GM12873 (cell line): ENCODE data around the gene BANP.

ENCODE experiments used
- TF ChIP-seq, protein P1 (sequence below): IDR thresholded peaks from 2 replicates; pipeline ENCODE4 v1.5.1; 2012; ENCODE audit warnings: low read depth, mild to moderate bottlenecking, moderate library complexity, low read length, control low read depth; ENCODE audit not compliant: insufficient read depth; ENCODE audit errors: missing control alignments

The BANP gene

DNA sequence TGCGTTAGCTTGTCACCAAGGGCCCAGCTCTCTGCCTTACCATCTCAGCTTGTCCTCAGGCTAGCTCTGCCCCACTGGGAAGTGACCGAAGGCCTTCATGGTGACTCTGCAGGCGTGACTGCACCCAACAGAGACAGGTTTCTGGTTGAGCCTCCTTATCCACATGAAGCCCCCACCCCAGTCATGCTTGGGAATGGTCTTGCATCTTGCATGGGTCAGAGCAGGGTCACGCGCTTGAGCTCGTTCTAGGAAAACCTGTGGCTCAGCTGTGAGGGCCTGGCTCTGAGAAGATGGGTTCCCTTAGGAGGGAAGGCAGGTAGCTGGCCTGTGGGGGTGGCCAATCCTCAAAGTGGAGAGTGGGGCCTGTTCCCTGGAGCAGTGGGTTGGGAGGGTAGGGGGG lies 122.8 kb downstream of the BANP start:
- TF ChIP-seq, protein P1, sequence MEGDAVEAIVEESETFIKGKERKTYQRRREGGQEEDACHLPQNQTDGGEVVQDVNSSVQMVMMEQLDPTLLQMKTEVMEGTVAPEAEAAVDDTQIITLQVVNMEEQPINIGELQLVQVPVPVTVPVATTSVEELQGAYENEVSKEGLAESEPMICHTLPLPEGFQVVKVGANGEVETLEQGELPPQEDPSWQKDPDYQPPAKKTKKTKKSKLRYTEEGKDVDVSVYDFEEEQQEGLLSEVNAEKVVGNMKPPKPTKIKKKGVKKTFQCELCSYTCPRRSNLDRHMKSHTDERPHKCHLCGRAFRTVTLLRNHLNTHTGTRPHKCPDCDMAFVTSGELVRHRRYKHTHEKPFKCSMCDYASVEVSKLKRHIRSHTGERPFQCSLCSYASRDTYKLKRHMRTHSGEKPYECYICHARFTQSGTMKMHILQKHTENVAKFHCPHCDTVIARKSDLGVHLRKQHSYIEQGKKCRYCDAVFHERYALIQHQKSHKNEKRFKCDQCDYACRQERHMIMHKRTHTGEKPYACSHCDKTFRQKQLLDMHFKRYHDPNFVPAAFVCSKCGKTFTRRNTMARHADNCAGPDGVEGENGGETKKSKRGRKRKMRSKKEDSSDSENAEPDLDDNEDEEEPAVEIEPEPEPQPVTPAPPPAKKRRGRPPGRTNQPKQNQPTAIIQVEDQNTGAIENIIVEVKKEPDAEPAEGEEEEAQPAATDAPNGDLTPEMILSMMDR: no peak

GRCh38 chr16:88076211-88076931 lies 125.1 kb downstream of the BANP start:
- TF ChIP-seq, protein P1: no peak

GRCh38 chr16:88077328-88078108 lies 126.3 kb downstream of the BANP start:
- TF ChIP-seq, protein P1: no peak

- TF ChIP-seq, protein P1: no peak
Measured at GRCh38 chr16:88078111-88078775, 127.0 kb downstream of the BANP start.

DNA sequence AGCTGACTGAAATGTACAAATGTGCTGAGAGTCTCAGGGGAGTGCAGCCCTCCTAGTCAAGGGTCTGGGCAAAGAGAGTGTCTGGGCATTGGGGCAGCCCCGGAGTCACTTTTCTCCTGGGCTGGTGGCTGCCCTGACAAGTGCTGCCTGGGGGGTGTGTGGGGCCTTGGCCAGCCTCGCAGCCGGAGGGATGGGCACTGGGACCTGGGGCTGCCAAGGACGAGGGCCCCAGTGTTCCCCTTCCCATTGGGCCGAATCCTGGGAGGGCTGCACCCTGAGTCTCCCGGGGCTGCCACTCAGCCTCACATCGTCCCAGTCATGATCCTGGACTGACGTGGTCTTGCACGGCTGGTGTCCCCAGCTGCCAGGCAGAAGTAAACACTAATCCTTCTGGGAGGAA lies 132.3 kb downstream of the BANP start:
- TF ChIP-seq, protein P1: no peak

DNA sequence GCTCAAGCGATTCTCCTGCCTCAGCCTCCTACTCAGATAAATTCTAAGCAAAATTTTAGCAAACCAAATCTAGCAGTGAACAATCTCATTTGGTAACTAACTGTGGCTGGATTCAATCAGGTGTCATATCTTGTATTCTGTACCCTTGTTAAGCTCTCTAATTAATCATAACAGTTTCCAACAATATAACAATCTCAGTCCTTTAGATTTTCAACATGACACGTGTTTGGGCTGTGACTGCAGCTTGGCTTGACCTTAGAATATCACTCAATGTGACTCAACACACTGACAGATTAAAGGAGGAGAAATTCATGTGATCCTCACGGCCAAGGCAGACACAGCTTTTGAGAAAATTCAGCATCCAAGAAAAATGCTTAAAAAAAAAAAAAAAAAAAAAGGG lies 133.6 kb downstream of the BANP start:
- TF ChIP-seq, protein P1: no peak

GRCh38 chr16:88086571-88087516 lies 135.6 kb downstream of the BANP start:
- TF ChIP-seq, protein P1: no peak
